Activated naive CD4-positive, alpha-beta T cell treated with anti-CD3 and anti-CD28 coated beads for 36 hours (primary cell): ENCODE data around the gene WDR35. TPM values are rescaled to one million over a fixed set of nuclear protein-coding genes. Genes with fewer than 3 reads are reported as not detected.

Experiments
- CTCF ChIA-PET: fragments of 350-600 bp; sonication (Branson Sonifier 250); formaldehyde crosslinking; loops from one replicate; lab custom pipeline; 2021; ENCODE audit warnings: antibody characterized with exemption; lab: Charles Lee
- DNase-seq: peaks from one replicate; pipeline ENCODE4 v3.0.0-alpha.2; 2020
- H3K27ac Mint-ChIP-seq: one replicate; pipeline ENCODE4 v1.8.0; 2021; ENCODE audit warnings: mild to moderate bottlenecking, mixed read lengths
- H3K27me3 Mint-ChIP-seq: one replicate; pipeline ENCODE4 v1.8.0; 2021; ENCODE audit warnings: low read depth, mixed read lengths
- H3K36me3 Mint-ChIP-seq: one replicate; pipeline ENCODE4 v1.8.0; 2021; ENCODE audit warnings: low read depth, mixed read lengths
- H3K4me1 Mint-ChIP-seq: one replicate; pipeline ENCODE4 v1.8.0; 2021; ENCODE audit warnings: low read depth, mixed read lengths
- H3K4me3 Mint-ChIP-seq: one replicate; pipeline ENCODE4 v1.8.0; 2021; ENCODE audit warnings: mild to moderate bottlenecking, moderate library complexity, mixed read lengths
- H3K9me3 Mint-ChIP-seq: one replicate; pipeline ENCODE4 v1.8.0; 2021; ENCODE audit warnings: mixed read lengths
- intact Hi-C: fragments of 100-400 bp; cut with micrococcal nuclease; formaldehyde crosslinking; loops from one replicate; pipeline ENCODE4 v1.15.1; 2023
- total RNA-seq, 2 experiments: library from RNA; stranded (reverse); gene quantifications; one replicate each; pipeline ENCODE4 v1.2.3, GENCODE V29; 2021

Gene WDR35
- total RNA-seq, 2 experiments from 2014 or later, result 4.3 to 4.4 TPM

DNA sequence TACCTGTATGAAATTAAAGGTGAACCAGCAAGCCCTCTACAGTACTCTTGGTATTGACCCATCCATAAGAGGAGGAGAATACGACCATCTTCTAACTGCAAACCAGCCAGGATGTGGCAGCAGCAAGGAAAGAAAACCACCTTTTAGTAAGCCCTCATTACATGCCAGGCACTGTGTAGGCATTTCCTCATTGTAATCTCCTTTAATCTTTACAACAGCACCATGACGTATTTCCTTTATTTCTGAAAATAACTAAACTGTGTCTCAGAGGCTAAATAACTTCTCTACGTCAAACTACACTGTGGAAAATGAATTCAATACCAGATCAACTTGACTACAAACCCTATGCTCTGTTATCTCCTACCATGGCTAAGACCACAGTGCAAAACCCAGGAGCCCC lies 18.2 kb downstream of the WDR35 start:
- H3K27me3 Mint-ChIP-seq, result no peaks in the 10 kb centered on the region
- DNase-seq, result no peak
- no peak overlapping the region for H3K27ac Mint-ChIP-seq
- H3K36me3 Mint-ChIP-seq, result peaks cover 14% of the 10 kb centered on the region
- intact Hi-C loops, result no loop called here
- peaks cover 3% of the 10 kb centered on the region for H3K4me1 Mint-ChIP-seq
- H3K4me3 Mint-ChIP-seq, result no peak overlapping the region
- no peaks in the 10 kb centered on the region for H3K9me3 Mint-ChIP-seq
- CTCF ChIA-PET, result no interaction called here

GRCh38 chr2:19963386-19963785 lies 26.5 kb downstream of the WDR35 start:
- no peak for DNase-seq
- Mint-ChIP-seq H3K36me3 (peaks cover 5% of the 10 kb centered on the region), H3K27ac (no peak overlapping the region), H3K4me1 (no peaks in the 10 kb centered on the region), H3K27me3 (no peaks in the 10 kb centered on the region), H3K4me3 (no peak overlapping the region), H3K9me3 (no peaks in the 10 kb centered on the region)
- intact Hi-C loops, result no loop called here
- CTCF ChIA-PET, result no interaction called here

- H3K27me3 Mint-ChIP-seq, result no peaks in the 10 kb centered on the region
- intact Hi-C loops, result loop anchor here (1.0 to 2.0 kb wide), 4 partner anchors 60 to 687 kb away; partner anchors contain the start of gene SDC1
- H3K4me3 Mint-ChIP-seq, result no peak overlapping the region
- peak; percentile 68 for DNase-seq
- no peak overlapping the region for H3K27ac Mint-ChIP-seq
- H3K9me3 Mint-ChIP-seq, result no peaks in the 10 kb centered on the region
- no peaks in the 10 kb centered on the region for H3K4me1 Mint-ChIP-seq
- peaks cover 5% of the 10 kb centered on the region for H3K36me3 Mint-ChIP-seq
- CTCF ChIA-PET, result interaction anchor here (0.6 to 1.7 kb wide), 6 partner anchors 11 to 148 kb away, joined by 3 to 6 read pairs (median 3); no protein-coding TSS in a partner anchor
Measured at GRCh38 chr2:19955544-19956422, 34.1 kb downstream of the WDR35 start.

GRCh38 chr2:19949071-19949470 lies 40.8 kb downstream of the WDR35 start:
- Mint-ChIP-seq H3K27me3 (no peaks in the 10 kb centered on the region), H3K4me1 (no peaks in the 10 kb centered on the region), H3K4me3 (no peak overlapping the region), H3K36me3 (peaks cover 10% of the 10 kb centered on the region), H3K9me3 (no peaks in the 10 kb centered on the region), H3K27ac (no peak overlapping the region)
- CTCF ChIA-PET, result interaction anchor here (0.7 kb wide), 1 partner anchor 596 kb away, joined by 3 read pairs; no protein-coding TSS in a partner anchor
- no peak for DNase-seq
- intact Hi-C loops, result no loop called here

GRCh38 chr2:19947184-19947940 lies 42.5 kb downstream of the WDR35 start:
- CTCF ChIA-PET, result no interaction called here
- no peaks in the 10 kb centered on the region for H3K27me3 Mint-ChIP-seq
- H3K9me3 Mint-ChIP-seq, result no peaks in the 10 kb centered on the region

DNA sequence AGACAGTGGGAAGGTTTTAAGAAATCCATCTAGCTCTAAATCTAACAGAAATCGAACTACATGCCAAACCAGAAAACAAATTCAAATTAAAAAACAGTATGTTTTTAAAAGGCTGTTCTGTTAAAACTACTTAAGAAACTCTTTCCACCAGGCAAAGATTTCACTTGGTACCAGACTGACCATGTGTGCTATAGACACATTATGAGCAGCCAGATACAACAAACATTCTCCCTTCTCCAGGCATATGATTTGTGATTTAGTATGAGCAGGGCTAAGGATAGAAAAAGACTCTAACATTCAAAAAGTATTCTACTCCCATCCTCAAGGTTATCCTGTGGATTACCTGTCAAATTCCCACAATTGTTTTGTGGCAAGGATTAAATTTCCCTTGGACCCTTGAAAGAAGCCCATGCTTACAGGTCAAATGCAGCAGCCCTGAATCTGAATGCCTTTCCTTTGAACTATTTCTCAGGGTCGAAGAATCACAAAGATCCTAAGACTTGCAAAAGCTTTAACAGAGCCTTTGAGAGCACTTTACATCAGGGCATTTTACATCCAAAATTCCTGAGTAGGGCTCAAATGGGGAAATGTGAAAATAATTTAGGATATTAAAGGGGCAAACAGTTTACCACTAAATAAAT lies 45.6 kb downstream of the WDR35 start:
- Mint-ChIP-seq H3K9me3 (no peaks in the 10 kb centered on the region), H3K27me3 (no peaks in the 10 kb centered on the region), H3K4me3 (no peak overlapping the region), H3K27ac (no peak overlapping the region), H3K36me3 (peaks cover 11% of the 10 kb centered on the region), H3K4me1 (no peaks in the 10 kb centered on the region)
- intact Hi-C loops, result no loop called here
- no peak for DNase-seq
- CTCF ChIA-PET, result interaction anchor here (0.9 to 1.4 kb wide), 2 partner anchors 11 to 80 kb away, joined by 3 read pairs; no protein-coding TSS in a partner anchor

More at GRCh38 chr2:19947184-19947940, 42.5 kb downstream of the WDR35 start:
- intact Hi-C loops, result no loop called here
- H3K27ac Mint-ChIP-seq, result no peak overlapping the region
- no peaks in the 10 kb centered on the region for H3K4me1 Mint-ChIP-seq
- peaks cover 6% of the 10 kb centered on the region for H3K36me3 Mint-ChIP-seq
- no peak overlapping the region for H3K4me3 Mint-ChIP-seq
- no peak for DNase-seq

GRCh38 chr2:19943189-19943588 lies 46.7 kb downstream of the WDR35 start:
- intact Hi-C loops, result no loop called here
- Mint-ChIP-seq H3K27ac (no peak overlapping the region), H3K9me3 (no peaks in the 10 kb centered on the region), H3K36me3 (peaks cover 14% of the 10 kb centered on the region), H3K4me3 (no peak overlapping the region), H3K27me3 (no peaks in the 10 kb centered on the region), H3K4me1 (no peaks in the 10 kb centered on the region)
- CTCF ChIA-PET, result interaction anchor here (1.3 kb wide), 1 partner anchor 10 kb away, joined by 4 read pairs; no protein-coding TSS in a partner anchor
- no peak for DNase-seq

DNA sequence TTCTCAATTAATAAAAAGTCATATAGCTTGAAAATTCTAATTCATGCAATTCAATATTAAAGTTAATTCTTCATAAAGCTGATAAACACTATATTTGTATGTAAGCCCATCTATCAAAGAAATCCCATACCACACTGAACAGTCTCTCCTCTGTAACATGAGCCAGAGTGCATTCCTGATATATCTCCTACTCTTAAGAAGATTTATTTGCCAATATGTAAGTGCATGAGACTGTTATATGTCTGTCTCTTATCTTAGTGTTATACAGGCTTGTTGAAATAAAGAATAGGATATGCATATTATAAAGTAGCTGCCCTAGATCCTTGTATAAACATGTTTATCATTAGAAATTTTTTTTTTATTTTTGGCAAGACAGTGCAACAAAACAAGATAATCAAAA lies 47.7 kb downstream of the WDR35 start:
- CTCF ChIA-PET, result interaction anchor here (1.3 kb wide), 2 partner anchors 9 to 14 kb away, joined by 4 to 6 read pairs; no protein-coding TSS in a partner anchor
- intact Hi-C loops, result no loop called here
- no peak overlapping the region for H3K4me3 Mint-ChIP-seq
- no peak overlapping the region for H3K27ac Mint-ChIP-seq
- H3K27me3 Mint-ChIP-seq, result no peaks in the 10 kb centered on the region
- no peaks in the 10 kb centered on the region for H3K4me1 Mint-ChIP-seq
- DNase-seq, result no peak
- H3K9me3 Mint-ChIP-seq, result no peaks in the 10 kb centered on the region
- H3K36me3 Mint-ChIP-seq, result peaks cover 19% of the 10 kb centered on the region

DNA sequence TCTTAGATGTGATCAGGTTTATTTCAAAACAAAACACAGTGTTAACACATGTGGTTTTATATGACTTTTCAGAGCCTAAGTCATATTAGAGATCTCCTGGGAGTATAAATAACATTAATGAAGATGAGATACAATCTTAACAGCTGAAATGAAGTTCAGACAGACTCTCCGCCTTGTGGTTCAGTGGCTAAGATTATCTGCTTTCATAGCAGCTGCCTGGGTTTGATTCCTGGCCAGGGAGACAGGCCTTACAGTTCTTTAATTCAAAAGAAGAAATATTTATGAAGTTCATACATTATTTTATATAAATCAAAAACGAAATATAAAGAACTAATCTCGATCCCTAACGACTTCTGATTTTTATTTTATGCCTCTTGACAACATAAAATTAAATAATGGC lies 52.9 kb downstream of the WDR35 start:
- H3K9me3 Mint-ChIP-seq, result no peaks in the 10 kb centered on the region
- no peaks in the 10 kb centered on the region for H3K4me1 Mint-ChIP-seq
- H3K27me3 Mint-ChIP-seq, result no peaks in the 10 kb centered on the region
- CTCF ChIA-PET, result no interaction called here
- intact Hi-C loops, result no loop called here
- H3K27ac Mint-ChIP-seq, result no peak overlapping the region
- peaks cover 27% of the 10 kb centered on the region for H3K36me3 Mint-ChIP-seq
- no peak overlapping the region for H3K4me3 Mint-ChIP-seq
- no peak for DNase-seq

GRCh38 chr2:19936203-19936602 lies 53.7 kb downstream of the WDR35 start:
- H3K9me3 Mint-ChIP-seq, result no peaks in the 10 kb centered on the region
- H3K4me1 Mint-ChIP-seq, result no peaks in the 10 kb centered on the region

GRCh38 chr2:19933351-19933981 lies 56.4 kb downstream of the WDR35 start:
- Mint-ChIP-seq H3K27ac (no peak overlapping the region), H3K9me3 (peaks cover 7% of the 10 kb centered on the region), H3K4me1 (no peaks in the 10 kb centered on the region), H3K27me3 (no peaks in the 10 kb centered on the region), H3K36me3 (peaks cover 37% of the 10 kb centered on the region), H3K4me3 (no peak overlapping the region)
- CTCF ChIA-PET, result interaction anchor here (1.1 kb wide), 1 partner anchor 9 kb away, joined by 4 read pairs; no protein-coding TSS in a partner anchor
- no peak for DNase-seq
- intact Hi-C loops, result no loop called here

More at GRCh38 chr2:19936203-19936602, 53.7 kb downstream of the WDR35 start:
- no peak overlapping the region for H3K4me3 Mint-ChIP-seq
- peaks cover 28% of the 10 kb centered on the region for H3K36me3 Mint-ChIP-seq
- no peak overlapping the region for H3K27ac Mint-ChIP-seq
- H3K27me3 Mint-ChIP-seq, result no peaks in the 10 kb centered on the region
- CTCF ChIA-PET, result no interaction called here
- no peak for DNase-seq
- intact Hi-C loops, result no loop called here
